Measurements from ENCODE around the gene SGSM1.

Gene SGSM1

GRCh38 chr22:24824250-24824649 lies 18.2 kb downstream of the SGSM1 start:
- no peak for DNase-seq (ENCODE audit: low read depth, low spot score)
- no peak for TF ChIP-seq CTCF (IDR thresholded peaks at IDR 0.05; ENCODE audit: insufficient read depth, low read length, missing control alignments)
- CTCF ChIA-PET = no interaction called here
- POLR2A ChIA-PET = no interaction called here
- no peak overlapping the region for H3K4me3 ChIP-seq (ENCODE audit: low read depth, low read length)

DNA sequence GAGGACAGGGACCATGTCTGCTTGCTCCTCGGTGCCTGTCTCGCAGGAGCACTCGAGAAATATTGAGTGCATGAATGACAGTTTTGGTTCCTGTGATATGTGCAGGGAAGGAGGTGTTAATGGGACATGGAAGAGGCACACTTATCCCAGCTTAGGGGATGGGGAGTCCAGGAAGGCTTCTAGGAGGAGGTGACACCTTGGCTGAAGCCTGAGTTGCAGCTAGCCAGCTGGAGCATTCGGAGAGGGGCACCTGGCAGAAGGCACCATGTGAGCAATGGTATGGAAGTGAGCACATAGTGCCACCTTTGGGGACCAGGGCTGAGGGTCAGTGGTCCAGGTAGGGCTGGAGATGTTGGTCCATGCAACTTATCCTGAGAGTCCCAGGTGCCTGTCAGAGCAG lies 18.9 kb downstream of the SGSM1 start:
- DNase-seq (ENCODE audit: low read depth, low spot score) = no peak
- ChIA-PET POLR2A (no interaction called here), CTCF (no interaction called here)
- no peak overlapping the region for H3K4me3 ChIP-seq (ENCODE audit: low read depth, low read length)
- TF ChIP-seq CTCF (IDR thresholded peaks at IDR 0.05; ENCODE audit: insufficient read depth, low read length, missing control alignments) = no peak

- ChIA-PET POLR2A (no interaction called here), CTCF (interaction anchor here (1.2 kb wide), 1 partner anchor 24 kb away, joined by 3 read pairs; no protein-coding TSS in a partner anchor)
- DNase-seq (ENCODE audit: low read depth, low spot score) = no peak
- no peak for TF ChIP-seq CTCF (IDR thresholded peaks at IDR 0.05; ENCODE audit: insufficient read depth, low read length, missing control alignments)
- H3K4me3 ChIP-seq (ENCODE audit: low read depth, low read length) = no peak overlapping the region
Measured at GRCh38 chr22:24826710-24827285, 20.8 kb downstream of the SGSM1 start.

- H3K4me3 ChIP-seq (ENCODE audit: low read depth, low read length) = no peak overlapping the region
- TF ChIP-seq CTCF (IDR thresholded peaks at IDR 0.05; ENCODE audit: insufficient read depth, low read length, missing control alignments) = no peak
- POLR2A ChIA-PET = no interaction called here
- CTCF ChIA-PET = no interaction called here
- no peak for DNase-seq (ENCODE audit: low read depth, low spot score)
Measured at GRCh38 chr22:24827296-24827695, 21.3 kb downstream of the SGSM1 start.

DNA sequence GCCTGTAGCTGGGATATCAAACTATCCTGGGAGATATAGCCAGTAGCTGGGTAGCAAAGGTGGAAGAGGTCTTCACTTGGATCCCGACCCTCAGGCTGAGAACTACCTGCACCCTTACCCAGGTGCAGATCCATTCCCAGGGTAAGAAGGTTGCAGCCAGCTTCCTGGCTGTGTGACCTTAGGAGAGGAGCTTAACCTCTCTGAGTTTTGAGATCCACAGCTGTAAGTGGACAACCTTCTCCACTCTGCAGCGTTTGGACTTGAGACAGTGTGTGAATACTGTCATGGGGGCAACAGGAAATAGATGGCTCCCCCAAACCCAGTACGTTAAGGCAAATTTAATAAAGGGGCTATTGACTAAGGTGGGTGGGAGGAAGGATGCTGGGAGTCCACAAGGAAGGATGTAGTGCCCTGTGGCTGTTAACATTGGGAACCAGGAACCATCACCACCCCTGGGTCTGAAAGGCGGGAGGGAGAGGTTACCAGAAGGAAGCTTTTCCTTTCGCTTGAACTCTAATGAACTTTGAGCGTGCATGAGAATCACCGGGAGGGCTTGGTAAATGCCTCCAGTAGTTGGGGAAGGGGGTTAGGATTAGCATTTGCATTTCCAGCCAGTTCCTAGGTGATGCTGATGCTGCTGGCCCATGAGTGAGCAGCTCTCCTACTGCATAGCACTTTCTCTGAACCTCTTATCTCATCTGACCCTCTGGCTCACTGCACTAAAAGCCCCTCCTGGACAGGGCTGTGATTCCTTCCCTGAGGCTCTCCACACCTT lies 24.4 kb downstream of the SGSM1 start:
- POLR2A ChIA-PET = no interaction called here

More for the DNA sequence above, 24.4 kb downstream of the SGSM1 start:
- CTCF ChIA-PET = no interaction called here
- DNase-seq (ENCODE audit: low read depth, low spot score) = no peak
- no peak overlapping the region for H3K4me3 ChIP-seq (ENCODE audit: low read depth, low read length)
- TF ChIP-seq CTCF (IDR thresholded peaks at IDR 0.05; ENCODE audit: insufficient read depth, low read length, missing control alignments) = no peak

Data from AG04449 (cell line).